Measurements from ENCODE around the gene BAZ2A.

GRCh38 chr12:56678852-56679251 is 48.7 kb upstream of the BAZ2A start:
- TF ChIP-seq POLR2A (IDR thresholded peaks at IDR 0.05), result no peak
- TF ChIP-seq CTCF (IDR thresholded peaks at IDR 0.05), result no peak
- no peak for TF ChIP-seq POLR2AphosphoS5 (IDR thresholded peaks at IDR 0.05)
- TF ChIP-seq EP300 (IDR thresholded peaks at IDR 0.05), result no peak
